Measurements from ENCODE around the gene MPV17. TPM values are rescaled to one million over a fixed set of nuclear protein-coding genes. Genes with fewer than 3 reads are reported as not detected.
"Not testable (repeated sequence)": the region's sequence is repeated elsewhere in the genome, so short reads cannot be mapped to it uniquely, and the experiment has no call there.

The MPV17 gene
- total RNA-seq, 1 donor from 2014 or later, result 79.2 TPM

- ATAC-seq, result no peak
- no peak for DNase-seq
- H3K27ac ChIP-seq, result no peak within 1 kb of the TSS
- H3K4me3 ChIP-seq, result no peak within 1 kb of the TSS
- H3K9me3 ChIP-seq, result no peaks in the 10 kb centered on the region
- H3K4me1 ChIP-seq, result peaks cover 8% of the 10 kb centered on the region
- peaks cover 10% of the 10 kb centered on the region for H3K27me3 ChIP-seq (ENCODE audit: low read depth)
- H3K36me3 ChIP-seq, result no peaks in the 10 kb centered on the region
- intact Hi-C loops (cut with DNase I), result no loop called here
- no peak for TF ChIP-seq CTCF (IDR thresholded peaks at IDR 0.05)
These were observed 40.9 kb downstream of the MPV17 start, which contains the start of gene TRIM54 for GRCh38 chr2:27281855-27282559. Gene TRIM54 (plus strand): TSS chr2:27282429. CDS start chr2:27282732, 303 bp downstream.

- no peak for ATAC-seq
- no peak overlapping the region for H3K4me3 ChIP-seq
- intact Hi-C loops (cut with DNase I), result no loop called here
- no peak for DNase-seq
- H3K27ac ChIP-seq, result no peak overlapping the region
- no peaks in the 10 kb centered on the region for H3K36me3 ChIP-seq
- H3K9me3 ChIP-seq, result no peaks in the 10 kb centered on the region
- TF ChIP-seq CTCF (IDR thresholded peaks at IDR 0.05), result no peak
- H3K27me3 ChIP-seq (ENCODE audit: low read depth), result peaks cover 10% of the 10 kb centered on the region
- H3K4me1 ChIP-seq, result peaks cover 8% of the 10 kb centered on the region
These were observed 41.5 kb downstream of the MPV17 start for GRCh38 chr2:27281442-27281841.

GRCh38 chr2:27280826-27281225 lies 42.1 kb downstream of the MPV17 start:
- peaks cover 10% of the 10 kb centered on the region for H3K27me3 ChIP-seq (ENCODE audit: low read depth)
- intact Hi-C loops (cut with DNase I), result no loop called here

GRCh38 chr2:27278010-27278409 lies 44.9 kb downstream of the MPV17 start:
- intact Hi-C loops (cut with DNase I), result no loop called here
- H3K27ac ChIP-seq, result no peak overlapping the region
- H3K27me3 ChIP-seq (ENCODE audit: low read depth), result peaks cover 4% of the 10 kb centered on the region
- no peaks in the 10 kb centered on the region for H3K9me3 ChIP-seq
- no peak for TF ChIP-seq CTCF (IDR thresholded peaks at IDR 0.05)
- ATAC-seq (no peak), DNase-seq (no peak)
- peaks cover 8% of the 10 kb centered on the region for H3K4me1 ChIP-seq
- no peaks in the 10 kb centered on the region for H3K36me3 ChIP-seq
- H3K4me3 ChIP-seq, result no peak overlapping the region

More at GRCh38 chr2:27280826-27281225, 42.1 kb downstream of the MPV17 start:
- H3K4me3 ChIP-seq, result no peak overlapping the region
- H3K36me3 ChIP-seq, result no peaks in the 10 kb centered on the region
- no peaks in the 10 kb centered on the region for H3K9me3 ChIP-seq
- H3K27ac ChIP-seq, result no peak overlapping the region
- DNase-seq, result no peak
- ATAC-seq, result no peak
- TF ChIP-seq CTCF (IDR thresholded peaks at IDR 0.05), result no peak
- H3K4me1 ChIP-seq, result peaks cover 8% of the 10 kb centered on the region

- peaks cover 4% of the 10 kb centered on the region for H3K27me3 ChIP-seq (ENCODE audit: low read depth)
- TF ChIP-seq CTCF (IDR thresholded peaks at IDR 0.05), result no peak
- no peak for DNase-seq
- no peaks in the 10 kb centered on the region for H3K36me3 ChIP-seq
- peak; percentile 72 to 73 for ATAC-seq
- H3K4me3 ChIP-seq, result no peak within 1 kb of the TSS
- intact Hi-C loops (cut with DNase I), result no loop called here
- no peaks in the 10 kb centered on the region for H3K9me3 ChIP-seq
- no peak within 1 kb of the TSS for H3K27ac ChIP-seq
- H3K4me1 ChIP-seq, result peaks cover 8% of the 10 kb centered on the region
These were observed 47.4 kb downstream of the MPV17 start, which contains the start of gene DNAJC5G for GRCh38 chr2:27275211-27276150. Gene DNAJC5G (plus strand): TSS chr2:27275433. CDS start chr2:27276729, 1,296 bp downstream.

- intact Hi-C loops (cut with DNase I); H3K27ac ChIP-seq; DNase-seq; H3K36me3 ChIP-seq; H3K9me3 ChIP-seq; ATAC-seq; H3K4me1 ChIP-seq; H3K4me3 ChIP-seq: not testable (repeated sequence)
- peaks cover 15% of the 10 kb centered on the region for H3K27me3 ChIP-seq (ENCODE audit: low read depth)
These were observed 50.1 kb downstream of the MPV17 start for GRCh38 chr2:27272537-27273522.
